SK-N-DZ (cell line): ENCODE data around the gene POLD2.
"Not testable (repeated sequence)": the region's sequence is repeated elsewhere in the genome, so short reads cannot be mapped to it uniquely, and the experiment has no call there.

ENCODE experiments used
- DNase-seq: peaks from one replicate; pipeline ENCODE4 v3.0.0-alpha.2; 2015; ENCODE audit warnings: low spot score

Gene POLD2

DNA sequence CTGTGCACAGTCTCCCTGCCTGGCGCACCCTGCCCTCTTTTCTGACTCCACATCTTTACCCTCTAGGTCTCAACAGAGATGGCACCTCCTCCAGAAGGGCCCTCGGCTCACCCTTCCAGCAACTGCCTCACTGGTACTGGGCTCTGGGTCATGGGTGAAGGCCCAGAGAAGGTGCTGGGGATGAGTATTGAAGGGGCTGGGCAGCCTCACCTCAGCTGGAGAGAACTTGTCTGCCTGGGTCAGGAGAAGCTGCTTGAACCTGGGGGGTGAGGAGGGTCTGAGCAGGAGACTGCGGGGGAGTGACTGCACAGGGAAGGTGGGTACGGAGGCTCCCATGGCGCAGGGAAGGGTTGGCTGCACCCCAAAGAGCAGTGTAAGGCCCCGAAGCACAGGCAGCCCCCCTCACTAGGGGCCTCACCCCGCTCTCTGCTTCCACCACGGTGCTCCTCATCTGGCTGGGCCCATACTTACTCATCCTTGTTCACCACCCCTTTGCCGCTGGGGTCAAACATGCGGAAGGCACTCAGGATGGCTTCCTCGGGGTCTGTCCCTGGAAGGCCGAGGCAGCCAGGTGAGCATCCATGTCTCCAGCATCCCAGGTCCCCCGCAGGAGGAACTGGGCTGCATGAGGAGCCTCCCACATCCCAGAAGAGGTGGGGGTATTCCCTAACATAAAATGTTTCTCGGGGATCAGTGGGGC is 16.1 kb upstream of the POLD2 start:
- DNase-seq = no peak

- DNase-seq = no peak
Measured at GRCh38 chr7:44138698-44139097, 15.3 kb upstream of the POLD2 start.

GRCh38 chr7:44136731-44137130 is 13.4 kb upstream of the POLD2 start:
- no peak for DNase-seq

GRCh38 chr7:44134943-44135628 is 11.7 kb upstream of the POLD2 start:
- no peak for DNase-seq

DNA sequence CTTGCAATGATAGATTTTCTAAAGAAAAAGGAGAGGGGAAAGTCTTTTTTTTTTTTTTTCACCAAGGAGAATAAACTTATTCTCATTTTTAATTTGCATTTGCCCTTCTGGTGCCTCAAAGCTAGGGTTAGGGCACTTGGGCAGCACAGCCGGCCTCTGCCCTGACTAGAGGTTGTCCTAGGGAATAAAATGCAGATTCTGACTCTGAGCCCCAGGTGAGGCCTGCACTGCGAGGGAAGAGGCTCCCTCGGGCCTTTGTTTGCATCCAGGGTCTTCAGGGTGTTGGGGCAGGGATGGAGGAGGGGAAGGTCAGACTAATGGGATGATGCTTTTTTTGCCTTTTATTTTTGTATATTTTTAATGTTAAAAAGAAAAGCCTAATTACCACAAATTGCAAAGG is 9.9 kb upstream of the POLD2 start:
- DNase-seq = no peak

GRCh38 chr7:44132039-44132438 is 8.7 kb upstream of the POLD2 start:
- DNase-seq = no peak

DNA sequence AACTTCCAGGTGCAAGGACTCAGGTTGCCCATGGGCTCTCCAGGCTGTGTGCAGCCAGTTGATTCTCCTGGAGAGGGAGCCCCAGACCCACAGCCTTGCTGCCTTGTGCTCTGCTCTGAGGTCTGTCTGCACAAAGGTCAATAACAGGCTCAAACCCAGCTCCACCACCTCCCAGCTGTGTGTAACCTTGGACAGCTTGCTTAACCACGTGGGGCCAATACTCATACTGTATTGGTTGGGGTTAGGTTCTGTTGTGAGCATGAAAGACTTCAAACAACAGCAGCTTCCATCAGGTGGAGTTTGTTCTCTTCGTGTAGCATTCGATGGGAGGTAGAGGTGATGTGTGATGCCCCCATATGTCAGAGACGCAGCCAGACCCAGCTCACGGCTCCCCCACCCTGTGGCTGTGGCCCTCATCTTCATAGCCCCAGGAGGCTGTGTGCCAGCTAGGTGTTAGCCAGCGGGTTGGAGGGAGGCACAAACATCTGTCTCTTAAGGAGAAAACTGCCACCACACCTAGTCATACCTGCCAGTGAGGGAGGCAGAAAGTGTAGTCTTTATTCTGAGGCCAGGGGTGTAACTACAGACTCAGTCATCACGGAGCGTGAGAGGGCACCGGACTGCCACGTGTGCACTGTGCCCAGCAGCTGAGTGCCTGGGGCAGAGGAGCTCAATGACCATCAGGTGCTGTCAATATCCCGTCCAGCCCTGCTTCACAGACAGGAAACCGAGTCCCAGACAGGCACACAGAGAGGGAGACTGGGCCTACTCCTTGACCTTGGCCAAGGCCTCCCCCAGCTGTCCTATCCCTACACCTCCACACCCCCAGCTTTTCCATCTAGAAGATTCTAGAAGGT is 8.1 kb upstream of the POLD2 start:
- peak; percentile 72 for DNase-seq

DNA sequence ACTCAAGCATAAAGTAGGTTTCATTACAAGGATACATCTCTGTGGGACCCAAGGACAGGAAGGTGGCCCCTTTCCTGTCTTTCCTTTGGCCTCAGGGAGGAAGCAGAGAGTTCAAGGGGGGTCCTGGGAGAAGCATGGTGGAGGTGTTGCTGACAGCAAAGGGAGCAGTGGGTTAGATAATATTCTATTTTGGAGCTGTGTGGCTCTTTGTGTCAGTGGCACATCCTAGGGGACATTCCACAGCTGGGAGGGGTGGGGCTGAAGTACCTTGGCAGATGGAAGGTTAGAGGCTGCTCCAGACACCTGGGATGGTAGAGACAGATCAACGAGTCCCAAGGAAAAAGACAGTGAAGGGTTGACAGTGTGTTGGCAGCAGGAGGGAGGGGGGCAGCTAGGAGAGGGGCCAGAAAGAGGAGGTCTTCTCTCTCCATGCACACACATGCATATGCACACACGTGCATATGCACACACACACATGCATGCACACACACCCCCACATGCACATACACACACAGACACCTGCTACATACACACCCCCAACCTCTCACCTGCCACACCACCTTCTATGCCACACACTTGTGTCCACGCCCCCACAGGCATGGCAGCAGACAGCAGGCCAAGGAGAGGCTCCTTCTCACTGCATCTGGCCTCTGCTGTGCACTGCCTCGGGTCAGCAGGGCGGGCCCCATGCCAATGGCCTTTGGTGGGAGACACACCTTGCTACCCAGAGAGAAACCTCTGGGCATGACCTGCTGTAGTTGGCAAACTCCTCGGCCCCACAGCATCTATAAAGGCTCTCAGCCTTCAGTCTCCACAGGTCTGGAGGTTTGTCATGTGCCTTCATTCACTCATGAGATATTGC is 5.6 kb upstream of the POLD2 start:
- no peak for DNase-seq

DNA sequence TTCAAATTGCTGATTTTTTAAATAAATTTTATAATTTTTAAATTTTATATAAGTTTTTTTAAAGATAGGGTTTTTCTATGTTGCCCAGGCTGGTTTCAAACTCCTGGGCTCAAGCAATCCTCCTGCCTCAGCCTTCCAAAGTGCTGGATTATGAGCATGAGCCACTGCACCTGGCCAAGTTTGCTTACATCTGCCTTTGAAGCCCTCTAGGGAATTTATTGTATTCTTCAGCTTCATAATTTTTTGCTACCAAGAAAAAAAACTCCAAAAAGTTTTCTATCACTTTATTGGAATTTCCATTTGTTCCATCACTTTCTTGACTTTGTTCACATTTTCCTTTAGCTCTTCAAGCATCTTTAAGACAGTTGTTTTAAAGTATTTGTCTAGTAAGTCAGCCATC is 3.8 kb upstream of the POLD2 start:
- DNase-seq = no peak

- DNase-seq = not testable (repeated sequence)
Measured at GRCh38 chr7:44126574-44126973, 3.2 kb upstream of the POLD2 start.

DNA sequence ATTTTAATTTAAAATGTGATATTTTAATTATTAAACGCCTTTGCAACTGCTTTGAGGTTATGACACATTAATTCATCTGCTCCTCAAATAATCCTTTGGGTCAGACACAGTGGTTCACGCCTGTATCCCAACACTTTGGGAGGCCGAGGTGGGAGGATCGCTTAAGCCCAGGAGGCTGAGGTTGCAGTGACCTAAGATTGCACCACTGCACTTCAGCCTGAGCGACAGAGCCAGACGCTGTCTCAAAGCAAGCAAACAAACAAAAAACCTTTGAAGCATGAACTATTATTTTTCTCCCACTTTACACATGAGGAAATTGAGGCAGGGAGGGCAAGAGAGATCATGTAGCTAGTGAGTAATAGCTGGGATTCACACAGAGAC is 1.5 kb upstream of the POLD2 start:
- DNase-seq = no peak

- no peak for DNase-seq
Measured at GRCh38 chr7:44122529-44122928, 819 bp downstream of the POLD2 start.

- no peak for DNase-seq
Measured at GRCh38 chr7:44121761-44122420, 1.5 kb downstream of the POLD2 start.

DNA sequence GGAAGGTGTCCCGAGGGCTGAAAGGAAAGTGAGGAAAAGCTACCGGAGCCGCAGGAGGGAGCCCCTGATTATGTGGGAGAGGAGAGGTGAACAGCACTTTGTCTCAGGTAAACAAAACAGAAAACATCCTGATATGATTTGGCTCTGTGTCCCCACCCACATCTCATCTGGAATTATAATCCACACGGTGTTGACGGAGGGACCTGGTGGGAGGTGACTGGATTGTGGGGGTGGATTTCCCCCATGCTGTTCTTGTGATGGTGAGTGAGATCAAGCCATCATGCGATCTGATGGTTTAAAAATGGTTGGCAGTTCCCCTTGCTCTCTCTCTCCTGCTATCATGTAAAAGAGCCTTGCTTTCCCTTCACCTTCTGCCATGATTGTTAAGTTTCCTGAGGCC is 3.0 kb downstream of the POLD2 start:
- no peak for DNase-seq

- DNase-seq = no peak
Measured at GRCh38 chr7:44119829-44120380, 3.4 kb downstream of the POLD2 start.

DNA sequence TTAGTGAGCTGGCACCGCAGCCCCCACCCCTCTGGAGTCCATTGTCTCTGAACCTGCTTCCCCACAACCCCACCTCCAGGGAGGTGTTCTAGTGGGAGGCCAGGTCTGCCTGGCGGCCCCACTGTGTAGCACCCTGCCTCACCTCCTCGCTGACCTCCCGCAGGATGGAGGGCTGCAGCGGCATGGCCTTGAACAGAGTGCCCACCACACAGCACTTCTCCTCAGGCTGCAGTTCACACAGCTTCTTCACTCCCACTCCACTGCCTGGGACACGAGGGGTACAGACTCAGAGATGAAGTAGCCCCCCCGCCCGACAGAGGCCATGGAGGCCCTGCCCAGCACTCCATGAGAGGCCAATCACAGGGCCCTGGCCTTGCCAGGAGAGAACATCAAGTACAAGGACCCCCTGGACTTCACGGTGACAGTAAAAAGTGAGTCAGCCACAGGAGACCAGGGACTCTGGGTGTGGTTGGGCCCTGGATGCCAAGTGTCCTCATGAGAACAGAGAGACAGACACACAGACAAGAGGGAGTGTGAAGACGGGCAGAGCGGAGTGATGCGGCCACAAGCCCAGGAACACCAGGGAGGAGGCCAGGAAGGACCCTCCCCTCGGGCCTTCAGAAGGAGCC is 5.4 kb downstream of the POLD2 start:
- no peak for DNase-seq

- no peak for DNase-seq
Measured at GRCh38 chr7:44116789-44117666, 6.3 kb downstream of the POLD2 start.

DNA sequence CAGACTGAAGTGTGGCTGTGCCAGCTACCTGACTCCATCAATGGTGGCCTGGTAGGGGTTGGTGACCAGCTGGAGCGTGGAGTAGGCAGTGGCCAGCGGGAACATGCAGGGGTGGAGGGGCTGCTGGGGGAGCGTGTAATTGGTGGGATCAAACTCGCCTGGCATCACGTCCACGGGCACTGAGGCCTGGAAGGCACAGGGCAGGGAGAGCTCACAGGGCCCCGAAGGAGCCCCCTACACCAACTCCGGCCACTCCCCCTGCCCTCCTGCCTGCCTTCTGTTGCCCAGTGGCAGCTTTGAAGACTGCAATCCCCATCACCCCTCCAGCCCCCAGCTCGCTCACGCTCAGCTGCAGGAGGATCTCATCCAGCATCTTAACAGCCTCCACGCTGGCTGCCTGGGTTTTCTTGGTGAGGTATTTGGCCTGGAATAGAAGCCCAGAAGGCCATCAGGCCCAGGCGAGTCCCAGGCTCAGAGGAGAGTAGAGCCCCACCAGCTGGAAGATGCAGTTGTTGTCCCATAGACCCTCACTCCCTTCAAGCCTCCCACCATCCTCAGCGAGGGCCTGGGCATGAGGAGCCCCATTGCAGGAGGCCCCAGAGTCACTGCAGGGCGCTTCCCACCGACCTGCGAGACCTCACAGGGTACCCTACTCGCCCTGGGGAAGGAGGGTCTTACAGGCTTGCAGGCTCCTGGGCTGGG is 7.1 kb downstream of the POLD2 start:
- no peak for DNase-seq
